WTC11 (cell line): ENCODE results near the gene IDUA. TPM values are rescaled to one million over a fixed set of nuclear protein-coding genes. Genes with fewer than 3 reads are reported as not detected.

Experiments
- ATAC-seq: fragments of 200-7000 bp; cut with Tn5 transposase; 2 replicates; pipeline ENCODE4 v1.10.0; 2021; ENCODE audit warnings: mild to moderate bottlenecking, moderate library complexity
- CTCF ChIA-PET: fragments of 300-600 bp; sonication (Branson Sonifier 250); formaldehyde crosslinking; loops from one replicate; lab custom pipeline; 2021; ENCODE audit warnings: antibody characterized with exemption; lab: Charles Lee
- POLR2A ChIA-PET: fragments of 350-600 bp; sonication (Branson Sonifier 250); formaldehyde crosslinking; loops from one replicate; lab custom pipeline; 2021; ENCODE audit warnings: antibody characterized with exemption; lab: Charles Lee
- DNase-seq: peaks from one replicate; pipeline ENCODE4 v3.0.0; 2021; ENCODE audit warnings: low spot score
- H3K27ac Mint-ChIP-seq: 2 replicates; pipeline ENCODE4 v1.8.0; 2021; ENCODE audit warnings: mixed read lengths
- H3K27me3 Mint-ChIP-seq: 2 replicates; pipeline ENCODE4 v1.8.0; 2021; ENCODE audit warnings: low read depth, mild to moderate bottlenecking, moderate library complexity, mixed read lengths
- H3K36me3 Mint-ChIP-seq: 2 replicates; pipeline ENCODE4 v1.8.0; 2021; ENCODE audit warnings: mixed read lengths
- H3K4me1 Mint-ChIP-seq: 2 replicates; pipeline ENCODE4 v1.8.0; 2022; ENCODE audit warnings: mixed read lengths
- H3K4me3 Mint-ChIP-seq: 2 replicates; pipeline ENCODE4 v1.8.0; 2021; ENCODE audit warnings: mild to moderate bottlenecking, moderate library complexity, mixed read lengths
- H3K9me3 Mint-ChIP-seq: 2 replicates; pipeline ENCODE4 v1.8.0; 2021; ENCODE audit warnings: mixed read lengths
- ETV6 ChIP-seq: sonication (generic); formaldehyde crosslinking; IDR thresholded peaks from 2 replicates; pipeline ENCODE4 v1.8.1; 2022; ENCODE audit warnings: mild to moderate bottlenecking, missing genetic modification reagents
- FOXJ3 ChIP-seq: sonication (generic); formaldehyde crosslinking; IDR thresholded peaks from 2 replicates; pipeline ENCODE4 v1.9.0; 2021; ENCODE audit warnings: missing genetic modification reagents, mild to moderate bottlenecking, borderline replicate concordance
- JAZF1 ChIP-seq: fragments of 250-450 bp; sonication (Bioruptor Pico); IDR thresholded peaks from 2 replicates; pipeline ENCODE4 v1.9.0; 2021; ENCODE audit warnings: moderate library complexity, mild to moderate bottlenecking, inconsistent platforms
- NFATC4 ChIP-seq: fragments of 250-450 bp; sonication (Bioruptor Pico); IDR thresholded peaks from 2 replicates; pipeline ENCODE4 v1.9.0; 2021; ENCODE audit warnings: mild to moderate bottlenecking
- PRRX2 ChIP-seq: fragments of 250-450 bp; sonication (Bioruptor Pico); IDR thresholded peaks from 2 replicates; pipeline ENCODE4 v1.8.0; 2021; ENCODE audit warnings: mild to moderate bottlenecking
- RELA ChIP-seq: sonication (generic); formaldehyde crosslinking; IDR thresholded peaks from 2 replicates; pipeline ENCODE4 v1.8.1; 2022; ENCODE audit warnings: missing genetic modification reagents, mild to moderate bottlenecking, borderline replicate concordance
- SMAD4 ChIP-seq: sonication (generic); formaldehyde crosslinking; IDR thresholded peaks from 2 replicates; pipeline ENCODE4 v1.8.0; 2022; ENCODE audit warnings: mild to moderate bottlenecking, missing genetic modification reagents
- ZNF317 ChIP-seq: sonication (generic); formaldehyde crosslinking; IDR thresholded peaks from 2 replicates; pipeline ENCODE4 v1.8.1; 2023; ENCODE audit warnings: low read depth, mild to moderate bottlenecking, moderate library complexity, missing genetic modification reagents, borderline replicate concordance
- total RNA-seq: library from RNA; stranded (reverse); gene quantifications from 3 replicates; pipeline ENCODE4 v1.2.3, GENCODE V29; 2021
- TF ChIP-seq, protein P1 (sequence below): fragments of 250-450 bp; sonication (Bioruptor Pico); IDR thresholded peaks from 2 replicates; pipeline ENCODE4 v1.9.0; 2021; ENCODE audit warnings: mild to moderate bottlenecking, borderline replicate concordance
- TF ChIP-seq, protein P2 (sequence below): sonication (generic); formaldehyde crosslinking; IDR thresholded peaks from 2 replicates; pipeline ENCODE4 v1.8.0; 2022; ENCODE audit warnings: mild to moderate bottlenecking, missing genetic modification reagents
- TF ChIP-seq, protein P3 (sequence below): sonication (generic); formaldehyde crosslinking; IDR thresholded peaks from 2 replicates; pipeline ENCODE4 v1.8.1; 2023; ENCODE audit warnings: mild to moderate bottlenecking, missing genetic modification reagents, borderline replicate concordance
- TF ChIP-seq, protein P4 (sequence below): fragments of 250-450 bp; sonication (Bioruptor Pico); IDR thresholded peaks from 2 replicates; pipeline ENCODE4 v2.1.2; 2022; ENCODE audit warnings: mild to moderate bottlenecking, moderate library complexity

Gene IDUA
- total RNA-seq, 1 experiment from 2014 or later = 8.7 TPM

DNA sequence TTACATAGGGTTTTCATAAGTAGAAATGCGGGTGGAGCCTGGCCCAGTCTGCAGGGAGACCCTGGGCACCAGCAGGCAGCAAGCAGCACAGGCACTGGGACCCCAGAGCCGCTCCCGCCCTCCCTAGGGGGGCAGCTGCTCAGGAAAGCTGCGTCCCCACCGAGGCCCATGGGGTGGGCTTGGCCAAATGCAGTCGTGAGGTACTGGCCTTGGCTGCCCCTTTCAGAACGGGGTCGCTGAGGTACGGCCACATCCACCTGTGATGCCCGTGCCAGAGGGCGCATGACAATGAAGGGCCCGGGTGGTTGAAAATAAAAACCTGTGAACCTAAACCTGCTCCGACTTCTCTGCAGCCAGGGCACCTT, 37.9 kb upstream of the IDUA start (continued):
- TF ChIP-seq, protein P1, sequence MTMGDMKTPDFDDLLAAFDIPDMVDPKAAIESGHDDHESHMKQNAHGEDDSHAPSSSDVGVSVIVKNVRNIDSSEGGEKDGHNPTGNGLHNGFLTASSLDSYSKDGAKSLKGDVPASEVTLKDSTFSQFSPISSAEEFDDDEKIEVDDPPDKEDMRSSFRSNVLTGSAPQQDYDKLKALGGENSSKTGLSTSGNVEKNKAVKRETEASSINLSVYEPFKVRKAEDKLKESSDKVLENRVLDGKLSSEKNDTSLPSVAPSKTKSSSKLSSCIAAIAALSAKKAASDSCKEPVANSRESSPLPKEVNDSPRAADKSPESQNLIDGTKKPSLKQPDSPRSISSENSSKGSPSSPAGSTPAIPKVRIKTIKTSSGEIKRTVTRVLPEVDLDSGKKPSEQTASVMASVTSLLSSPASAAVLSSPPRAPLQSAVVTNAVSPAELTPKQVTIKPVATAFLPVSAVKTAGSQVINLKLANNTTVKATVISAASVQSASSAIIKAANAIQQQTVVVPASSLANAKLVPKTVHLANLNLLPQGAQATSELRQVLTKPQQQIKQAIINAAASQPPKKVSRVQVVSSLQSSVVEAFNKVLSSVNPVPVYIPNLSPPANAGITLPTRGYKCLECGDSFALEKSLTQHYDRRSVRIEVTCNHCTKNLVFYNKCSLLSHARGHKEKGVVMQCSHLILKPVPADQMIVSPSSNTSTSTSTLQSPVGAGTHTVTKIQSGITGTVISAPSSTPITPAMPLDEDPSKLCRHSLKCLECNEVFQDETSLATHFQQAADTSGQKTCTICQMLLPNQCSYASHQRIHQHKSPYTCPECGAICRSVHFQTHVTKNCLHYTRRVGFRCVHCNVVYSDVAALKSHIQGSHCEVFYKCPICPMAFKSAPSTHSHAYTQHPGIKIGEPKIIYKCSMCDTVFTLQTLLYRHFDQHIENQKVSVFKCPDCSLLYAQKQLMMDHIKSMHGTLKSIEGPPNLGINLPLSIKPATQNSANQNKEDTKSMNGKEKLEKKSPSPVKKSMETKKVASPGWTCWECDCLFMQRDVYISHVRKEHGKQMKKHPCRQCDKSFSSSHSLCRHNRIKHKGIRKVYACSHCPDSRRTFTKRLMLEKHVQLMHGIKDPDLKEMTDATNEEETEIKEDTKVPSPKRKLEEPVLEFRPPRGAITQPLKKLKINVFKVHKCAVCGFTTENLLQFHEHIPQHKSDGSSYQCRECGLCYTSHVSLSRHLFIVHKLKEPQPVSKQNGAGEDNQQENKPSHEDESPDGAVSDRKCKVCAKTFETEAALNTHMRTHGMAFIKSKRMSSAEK (CRISPR knock-in tag) = no peak
- TF ChIP-seq, protein P2, sequence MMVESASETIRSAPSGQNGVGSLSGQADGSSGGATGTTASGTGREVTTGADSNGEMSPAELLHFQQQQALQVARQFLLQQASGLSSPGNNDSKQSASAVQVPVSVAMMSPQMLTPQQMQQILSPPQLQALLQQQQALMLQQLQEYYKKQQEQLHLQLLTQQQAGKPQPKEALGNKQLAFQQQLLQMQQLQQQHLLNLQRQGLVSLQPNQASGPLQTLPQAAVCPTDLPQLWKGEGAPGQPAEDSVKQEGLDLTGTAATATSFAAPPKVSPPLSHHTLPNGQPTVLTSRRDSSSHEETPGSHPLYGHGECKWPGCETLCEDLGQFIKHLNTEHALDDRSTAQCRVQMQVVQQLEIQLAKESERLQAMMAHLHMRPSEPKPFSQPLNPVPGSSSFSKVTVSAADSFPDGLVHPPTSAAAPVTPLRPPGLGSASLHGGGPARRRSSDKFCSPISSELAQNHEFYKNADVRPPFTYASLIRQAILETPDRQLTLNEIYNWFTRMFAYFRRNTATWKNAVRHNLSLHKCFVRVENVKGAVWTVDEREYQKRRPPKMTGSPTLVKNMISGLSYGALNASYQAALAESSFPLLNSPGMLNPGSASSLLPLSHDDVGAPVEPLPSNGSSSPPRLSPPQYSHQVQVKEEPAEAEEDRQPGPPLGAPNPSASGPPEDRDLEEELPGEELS (CRISPR knock-in tag) = no peak
- TF ChIP-seq, all 79 proteins: peak for 0

DNA sequence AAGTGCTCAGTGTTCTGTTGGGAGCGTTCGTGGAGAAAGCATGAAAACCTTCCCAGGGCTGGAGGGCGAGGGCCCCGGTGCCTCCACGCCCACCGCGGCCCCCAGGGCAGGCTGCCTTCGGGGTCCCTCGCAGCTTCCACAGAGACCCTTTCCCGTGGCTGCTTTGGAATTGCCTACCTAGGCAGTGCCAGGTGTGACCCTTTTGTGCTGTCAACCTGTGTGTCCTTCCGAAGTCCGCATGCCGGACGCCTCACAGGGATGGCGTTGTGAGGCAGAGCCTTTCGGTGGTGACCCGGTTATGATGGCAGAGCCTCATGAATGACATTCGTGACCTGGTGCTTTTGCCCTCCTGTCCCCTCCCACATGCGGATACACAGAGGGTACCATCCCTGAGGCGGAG, 37.2 kb upstream of the IDUA start:
- H3K27me3 Mint-ChIP-seq = peaks cover 20% of the 10 kb centered on the region
- no peaks in the 10 kb centered on the region for H3K36me3 Mint-ChIP-seq
- TF ChIP-seq NFATC4 = no peak
- DNase-seq (no peak), ATAC-seq (no peak)
- H3K9me3 Mint-ChIP-seq = no peaks in the 10 kb centered on the region
- ChIA-PET CTCF (interaction anchor here (0.6 kb wide), 1 partner anchor 122 kb away, joined by 4 read pairs; no protein-coding TSS in a partner anchor), POLR2A (no interaction called here)
- no peak overlapping the region for H3K27ac Mint-ChIP-seq
- peaks cover 13% of the 10 kb centered on the region for H3K4me1 Mint-ChIP-seq
- no peak overlapping the region for H3K4me3 Mint-ChIP-seq

DNA sequence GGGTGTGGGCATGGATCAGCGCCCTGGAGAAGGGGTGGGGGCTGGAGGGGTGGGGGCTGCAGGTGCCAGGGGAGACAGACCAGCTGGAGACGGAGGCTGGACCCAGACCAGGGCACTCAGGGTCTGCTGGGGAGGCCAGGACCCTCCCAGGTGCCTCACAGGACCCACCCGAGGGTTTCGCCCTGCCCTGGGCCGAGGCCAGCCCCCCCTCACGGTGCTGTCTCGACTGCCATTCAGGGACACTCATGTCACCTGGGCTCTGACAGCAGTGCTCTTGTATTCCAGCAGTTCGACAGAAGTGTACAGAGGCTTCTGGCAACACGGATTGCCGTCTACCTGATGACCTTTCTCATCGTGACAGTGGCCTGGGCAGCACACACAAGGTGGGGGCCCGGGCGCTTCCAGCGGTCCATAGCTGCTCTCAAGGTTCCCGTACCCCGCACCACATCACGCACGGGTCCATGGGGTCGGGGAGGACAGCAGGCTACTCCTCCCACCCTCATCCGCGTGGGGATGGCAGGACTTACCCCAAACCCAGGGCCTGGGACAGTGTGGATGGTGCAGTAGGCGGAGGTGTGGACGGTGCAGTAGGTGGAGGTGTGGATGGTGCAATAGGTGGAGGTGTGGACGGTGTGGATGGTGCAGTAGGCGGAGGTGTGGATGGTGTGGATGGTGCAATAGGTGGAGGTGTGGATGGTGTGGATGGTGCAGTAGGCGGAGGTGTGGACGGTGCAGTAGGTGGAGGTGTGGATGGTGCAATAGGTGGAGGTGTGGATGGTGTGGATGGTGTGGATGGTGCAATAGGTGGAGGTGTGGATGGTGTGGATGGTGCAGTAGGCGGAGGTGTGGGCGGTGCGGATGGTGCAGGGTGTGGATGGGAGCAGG, 36.5 kb upstream of the IDUA start:
- ChIA-PET POLR2A (no interaction called here), CTCF (interaction anchor here (0.9 kb wide), 1 partner anchor 37 kb away, joined by 3 read pairs; the partner anchor contains the start of gene IDUA)
- H3K4me3 Mint-ChIP-seq = no peak overlapping the region
- no peaks in the 10 kb centered on the region for H3K9me3 Mint-ChIP-seq
- TF ChIP-seq SMAD4 (CRISPR knock-in tag) = no peak
- no peak for TF ChIP-seq ZNF317 (CRISPR knock-in tag)
- TF ChIP-seq, protein P3, sequence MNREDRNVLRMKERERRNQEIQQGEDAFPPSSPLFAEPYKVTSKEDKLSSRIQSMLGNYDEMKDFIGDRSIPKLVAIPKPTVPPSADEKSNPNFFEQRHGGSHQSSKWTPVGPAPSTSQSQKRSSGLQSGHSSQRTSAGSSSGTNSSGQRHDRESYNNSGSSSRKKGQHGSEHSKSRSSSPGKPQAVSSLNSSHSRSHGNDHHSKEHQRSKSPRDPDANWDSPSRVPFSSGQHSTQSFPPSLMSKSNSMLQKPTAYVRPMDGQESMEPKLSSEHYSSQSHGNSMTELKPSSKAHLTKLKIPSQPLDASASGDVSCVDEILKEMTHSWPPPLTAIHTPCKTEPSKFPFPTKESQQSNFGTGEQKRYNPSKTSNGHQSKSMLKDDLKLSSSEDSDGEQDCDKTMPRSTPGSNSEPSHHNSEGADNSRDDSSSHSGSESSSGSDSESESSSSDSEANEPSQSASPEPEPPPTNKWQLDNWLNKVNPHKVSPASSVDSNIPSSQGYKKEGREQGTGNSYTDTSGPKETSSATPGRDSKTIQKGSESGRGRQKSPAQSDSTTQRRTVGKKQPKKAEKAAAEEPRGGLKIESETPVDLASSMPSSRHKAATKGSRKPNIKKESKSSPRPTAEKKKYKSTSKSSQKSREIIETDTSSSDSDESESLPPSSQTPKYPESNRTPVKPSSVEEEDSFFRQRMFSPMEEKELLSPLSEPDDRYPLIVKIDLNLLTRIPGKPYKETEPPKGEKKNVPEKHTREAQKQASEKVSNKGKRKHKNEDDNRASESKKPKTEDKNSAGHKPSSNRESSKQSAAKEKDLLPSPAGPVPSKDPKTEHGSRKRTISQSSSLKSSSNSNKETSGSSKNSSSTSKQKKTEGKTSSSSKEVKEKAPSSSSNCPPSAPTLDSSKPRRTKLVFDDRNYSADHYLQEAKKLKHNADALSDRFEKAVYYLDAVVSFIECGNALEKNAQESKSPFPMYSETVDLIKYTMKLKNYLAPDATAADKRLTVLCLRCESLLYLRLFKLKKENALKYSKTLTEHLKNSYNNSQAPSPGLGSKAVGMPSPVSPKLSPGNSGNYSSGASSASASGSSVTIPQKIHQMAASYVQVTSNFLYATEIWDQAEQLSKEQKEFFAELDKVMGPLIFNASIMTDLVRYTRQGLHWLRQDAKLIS (CRISPR knock-in tag) = no peak
- no peaks in the 10 kb centered on the region for H3K36me3 Mint-ChIP-seq
- ATAC-seq (no peak), DNase-seq (no peak)
- H3K4me1 Mint-ChIP-seq = peaks cover 8% of the 10 kb centered on the region
- H3K27ac Mint-ChIP-seq = no peak overlapping the region
- peaks cover 13% of the 10 kb centered on the region for H3K27me3 Mint-ChIP-seq

DNA sequence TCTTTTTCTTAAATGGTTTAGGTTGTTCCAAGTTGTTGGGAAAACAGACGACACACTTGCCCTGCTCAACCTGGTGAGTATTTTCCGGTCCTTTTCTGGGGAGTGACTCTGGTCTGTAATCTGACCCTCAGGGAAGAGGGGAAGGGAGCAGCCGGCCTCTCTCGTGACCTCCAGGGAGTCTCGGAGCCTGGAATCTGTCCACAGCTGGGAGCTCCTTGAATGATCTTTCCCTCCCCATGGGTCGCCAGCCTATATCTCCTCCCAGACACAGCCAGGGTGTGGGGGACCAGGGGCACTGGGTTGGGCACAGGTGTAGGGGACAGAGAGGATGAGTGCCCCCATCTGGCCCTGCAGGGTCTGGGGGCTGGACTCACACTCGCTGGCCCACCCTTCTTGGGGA, 35.7 kb upstream of the IDUA start:
- DNase-seq = no peak
- Mint-ChIP-seq H3K27ac (no peak overlapping the region), H3K4me3 (no peak overlapping the region), H3K4me1 (peaks cover under 1% of the 10 kb centered on the region; the same call in 1 of the 2 replicates), H3K9me3 (no peaks in the 10 kb centered on the region), H3K36me3 (no peaks in the 10 kb centered on the region), H3K27me3 (peaks cover 6% of the 10 kb centered on the region)
- ATAC-seq = no peak
- no peak for TF ChIP-seq ETV6
- TF ChIP-seq JAZF1 (CRISPR knock-in tag) = no peak
- TF ChIP-seq PRRX2 (CRISPR knock-in tag) = no peak
- no peak for TF ChIP-seq RELA (CRISPR knock-in tag)
- no peak for TF ChIP-seq FOXJ3
- TF ChIP-seq, protein P4, sequence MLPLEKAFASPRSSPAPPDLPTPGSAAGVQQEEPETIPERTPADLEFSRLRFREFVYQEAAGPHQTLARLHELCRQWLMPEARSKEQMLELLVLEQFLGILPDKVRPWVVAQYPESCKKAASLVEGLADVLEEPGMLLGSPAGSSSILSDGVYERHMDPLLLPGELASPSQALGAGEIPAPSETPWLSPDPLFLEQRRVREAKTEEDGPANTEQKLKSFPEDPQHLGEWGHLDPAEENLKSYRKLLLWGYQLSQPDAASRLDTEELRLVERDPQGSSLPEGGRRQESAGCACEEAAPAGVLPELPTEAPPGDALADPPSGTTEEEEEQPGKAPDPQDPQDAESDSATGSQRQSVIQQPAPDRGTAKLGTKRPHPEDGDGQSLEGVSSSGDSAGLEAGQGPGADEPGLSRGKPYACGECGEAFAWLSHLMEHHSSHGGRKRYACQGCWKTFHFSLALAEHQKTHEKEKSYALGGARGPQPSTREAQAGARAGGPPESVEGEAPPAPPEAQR (CRISPR knock-in tag) = no peak
- POLR2A ChIA-PET = no interaction called here
- CTCF ChIA-PET = interaction anchor here (0.9 kb wide), 1 partner anchor 36 kb away, joined by 3 read pairs; the partner anchor contains the start of gene IDUA
